Fibroblast of the aortic adventitia (primary cell): ENCODE data around the gene UBXN11. TPM values are rescaled to one million over a fixed set of nuclear protein-coding genes. Genes with fewer than 3 reads are reported as not detected.

Source experiments
- DNase-seq: peaks from one replicate; pipeline ENCODE4 v3.0.0-alpha.2; 2010; ENCODE audit warnings: low read depth
- H3K4me3 ChIP-seq: 2 replicates; pipeline ENCODE4 v1.5.1; 2011; ENCODE audit warnings: low read depth, mild to moderate bottlenecking, control low read depth, low read length, moderate library complexity
- total RNA-seq: library from RNA; depleted of rRNA; stranded (reverse); fragments of >200 nt; gene quantifications from 2 replicates; pipeline ENCODE4 v1.2.3, GENCODE V29; 2012; ENCODE audit warnings: low replicate concordance
- TF ChIP-seq, protein P1 (sequence below): IDR thresholded peaks from 2 replicates; pipeline ENCODE4 v1.5.1; 2011; ENCODE audit warnings: mild to moderate bottlenecking, low read length, control low read depth, inconsistent platforms; ENCODE audit not compliant: insufficient read depth

UBXN11 gene
- total RNA-seq, 1 donor = 8.9 TPM

DNA sequence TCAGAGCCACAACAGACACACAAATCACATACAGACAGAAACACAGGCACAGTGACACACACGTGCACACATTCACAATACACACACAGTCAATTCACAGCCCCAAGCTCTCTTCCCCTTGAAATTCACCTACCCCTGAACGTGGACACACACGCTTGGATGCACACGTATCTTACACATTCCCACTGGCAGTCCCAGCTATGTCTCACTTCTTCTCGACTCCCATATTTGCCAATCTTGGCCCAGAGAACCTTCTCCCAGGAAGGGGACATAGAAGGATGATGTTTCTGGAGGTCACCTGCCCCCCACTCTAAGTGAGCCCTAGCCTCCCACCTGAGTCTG, 45.9 kb upstream of the UBXN11 start:
- DNase-seq = no peak
- TF ChIP-seq, protein P1, sequence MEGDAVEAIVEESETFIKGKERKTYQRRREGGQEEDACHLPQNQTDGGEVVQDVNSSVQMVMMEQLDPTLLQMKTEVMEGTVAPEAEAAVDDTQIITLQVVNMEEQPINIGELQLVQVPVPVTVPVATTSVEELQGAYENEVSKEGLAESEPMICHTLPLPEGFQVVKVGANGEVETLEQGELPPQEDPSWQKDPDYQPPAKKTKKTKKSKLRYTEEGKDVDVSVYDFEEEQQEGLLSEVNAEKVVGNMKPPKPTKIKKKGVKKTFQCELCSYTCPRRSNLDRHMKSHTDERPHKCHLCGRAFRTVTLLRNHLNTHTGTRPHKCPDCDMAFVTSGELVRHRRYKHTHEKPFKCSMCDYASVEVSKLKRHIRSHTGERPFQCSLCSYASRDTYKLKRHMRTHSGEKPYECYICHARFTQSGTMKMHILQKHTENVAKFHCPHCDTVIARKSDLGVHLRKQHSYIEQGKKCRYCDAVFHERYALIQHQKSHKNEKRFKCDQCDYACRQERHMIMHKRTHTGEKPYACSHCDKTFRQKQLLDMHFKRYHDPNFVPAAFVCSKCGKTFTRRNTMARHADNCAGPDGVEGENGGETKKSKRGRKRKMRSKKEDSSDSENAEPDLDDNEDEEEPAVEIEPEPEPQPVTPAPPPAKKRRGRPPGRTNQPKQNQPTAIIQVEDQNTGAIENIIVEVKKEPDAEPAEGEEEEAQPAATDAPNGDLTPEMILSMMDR = no peak
- no peak overlapping the region for H3K4me3 ChIP-seq

DNA sequence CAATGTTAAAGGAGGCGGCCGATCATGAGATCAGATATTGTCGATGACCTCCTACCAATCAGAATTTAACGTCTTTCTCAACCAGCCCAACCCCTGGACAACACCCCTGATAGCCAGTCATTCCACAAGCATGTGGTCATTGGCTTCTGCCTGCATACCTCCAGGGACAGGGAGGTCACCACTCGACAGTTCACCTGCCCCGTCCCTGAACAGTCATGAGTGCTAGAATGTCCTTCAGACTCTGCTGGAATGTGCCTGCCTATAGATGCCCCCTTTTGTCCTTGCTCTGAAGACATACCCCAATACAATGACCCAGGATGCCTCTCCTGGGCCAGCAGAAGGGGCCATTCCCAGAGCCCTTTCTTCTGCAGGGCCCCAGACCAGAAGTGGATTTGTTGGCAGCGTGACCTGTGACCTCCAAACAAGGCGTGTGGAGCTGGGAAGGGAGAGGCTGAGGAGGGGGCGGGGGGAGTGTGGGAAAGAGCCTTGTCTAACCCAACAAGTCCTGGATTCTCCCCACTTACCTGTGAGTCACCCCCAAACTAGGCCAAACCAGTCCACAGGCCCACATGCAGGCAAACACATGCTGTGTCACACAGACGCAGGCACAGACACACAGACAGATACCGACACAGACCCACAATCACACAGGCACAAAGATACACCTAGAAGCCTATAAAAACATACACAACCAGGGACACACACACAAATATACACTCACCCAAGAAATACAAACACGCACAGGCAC, 45.3 kb upstream of the UBXN11 start:
- H3K4me3 ChIP-seq = no peak overlapping the region
- no peak for DNase-seq
- TF ChIP-seq, protein P1 = no peak

DNA sequence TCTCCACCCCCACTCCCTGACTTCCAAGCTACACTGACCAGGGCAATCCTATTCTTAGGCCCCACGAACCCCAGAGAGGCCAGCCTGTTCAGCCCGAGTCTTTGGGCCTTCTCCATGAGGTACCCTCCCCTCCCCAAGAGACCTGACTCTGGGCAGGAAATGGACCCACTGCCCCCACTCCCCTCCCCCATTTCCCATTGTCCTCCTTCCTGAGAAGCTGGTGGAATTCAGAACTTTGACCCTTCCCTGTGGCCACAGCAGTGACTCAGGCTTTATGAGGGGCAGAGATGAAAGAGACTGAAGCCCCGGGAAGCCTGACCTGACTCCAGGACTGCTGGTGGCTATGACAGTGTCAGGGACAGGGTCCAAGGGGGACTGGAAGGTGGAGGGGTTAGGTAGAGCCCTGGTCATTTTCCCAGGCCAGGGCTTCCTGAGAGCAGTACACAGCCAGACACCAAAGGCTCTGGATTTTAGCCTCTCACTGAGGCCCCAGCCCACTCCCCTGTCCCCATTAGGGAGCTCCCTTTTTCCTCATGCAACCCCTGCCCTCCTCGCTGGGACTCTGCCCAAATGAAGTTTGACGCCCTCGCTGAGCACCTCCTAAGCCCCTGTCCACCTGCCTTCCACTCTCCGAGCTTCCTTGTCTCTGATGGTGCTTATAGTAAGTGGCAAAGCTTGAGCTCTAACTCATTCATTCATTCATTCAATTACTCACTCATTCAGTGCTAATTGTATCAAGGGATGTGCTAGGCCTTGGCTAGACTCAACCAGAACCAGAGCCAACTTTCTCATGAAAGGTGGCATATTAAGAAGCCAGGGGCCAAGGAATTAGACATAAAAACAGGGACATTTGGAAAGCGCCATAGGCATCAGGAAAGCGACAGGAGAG, 44.5 kb upstream of the UBXN11 start:
- TF ChIP-seq, protein P1 = no peak
- no peak for DNase-seq

DNA sequence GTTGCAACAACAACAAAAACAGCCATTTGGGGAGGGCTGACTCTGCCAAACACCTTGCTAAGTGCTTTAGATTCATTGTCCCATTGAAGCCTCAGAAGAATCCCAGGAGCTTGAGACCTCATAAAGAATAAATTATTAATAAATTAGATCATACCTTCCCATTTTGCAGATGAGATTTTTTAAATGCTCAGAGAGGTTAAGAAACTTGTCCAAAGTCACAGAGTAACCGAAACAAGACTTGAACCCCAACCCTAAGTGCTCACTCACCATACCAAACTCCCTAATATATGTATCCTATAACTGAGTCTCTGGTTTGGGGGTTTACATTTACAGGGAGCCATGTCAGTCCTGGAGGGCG, 43.9 kb upstream of the UBXN11 start:
- DNase-seq = no peak
- TF ChIP-seq, protein P1 = no peak

More for the DNA sequence above, 44.5 kb upstream of the UBXN11 start:
- H3K4me3 ChIP-seq = no peak overlapping the region

DNA sequence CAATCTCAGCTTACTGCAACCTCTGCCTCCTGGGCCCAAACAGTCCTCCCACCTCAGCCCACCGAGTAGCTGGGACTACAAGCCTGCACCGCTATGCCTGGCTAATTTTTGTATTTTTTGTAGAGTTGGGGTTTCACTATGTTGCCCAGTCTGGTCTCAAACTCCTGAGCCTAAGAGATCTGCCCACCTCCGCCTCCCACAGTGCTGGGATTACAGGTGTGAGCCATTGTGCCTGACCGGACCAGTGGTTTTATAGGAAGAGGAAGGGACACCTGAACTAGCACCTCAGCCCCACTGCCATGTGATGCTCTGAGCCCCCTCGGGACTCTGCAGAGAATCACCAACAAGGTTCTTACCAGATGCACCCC, 43.4 kb upstream of the UBXN11 start:
- H3K4me3 ChIP-seq = no peak overlapping the region
- TF ChIP-seq, protein P1 = no peak
- DNase-seq = no peak

More for the DNA sequence above, 43.9 kb upstream of the UBXN11 start:
- no peak overlapping the region for H3K4me3 ChIP-seq

DNA sequence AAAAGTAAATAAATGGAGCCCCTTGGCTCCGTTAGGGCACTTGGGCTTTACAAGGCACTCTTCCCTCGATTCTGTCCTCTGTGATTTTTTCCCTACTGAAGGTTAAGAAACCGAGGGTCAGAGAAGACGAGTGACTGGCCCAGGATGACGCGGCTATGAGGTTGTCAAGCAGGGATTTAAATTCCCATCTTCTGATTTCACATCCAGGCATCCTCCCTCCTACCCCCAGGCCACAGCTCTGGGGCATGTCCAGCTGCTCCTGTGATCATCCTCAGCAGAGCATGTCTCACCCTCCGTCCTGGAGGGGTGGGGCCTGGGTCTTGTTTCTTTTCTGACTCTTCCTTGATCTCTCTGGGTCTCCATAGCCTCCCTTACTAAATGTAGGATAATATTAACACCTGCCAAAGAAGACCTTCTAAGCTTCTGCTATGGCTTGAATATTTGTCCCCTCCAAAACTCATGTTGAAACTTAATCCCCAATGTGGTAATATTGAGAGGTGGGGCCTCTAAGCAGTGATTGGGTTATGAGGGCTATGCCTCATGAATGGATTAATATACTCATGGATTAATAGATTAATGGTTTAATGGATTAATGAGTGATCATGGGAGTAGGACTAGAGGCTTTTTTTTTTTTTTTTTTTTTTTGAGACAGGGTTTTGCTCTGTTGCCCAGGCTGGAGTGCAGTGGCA, 42.9 kb upstream of the UBXN11 start:
- TF ChIP-seq, protein P1 = no peak
- no peak for DNase-seq
- H3K4me3 ChIP-seq = no peak overlapping the region
